AG04450 (cell line): ENCODE measurements around the gene TBC1D2B. TPM values are rescaled to one million over a fixed set of nuclear protein-coding genes. Genes with fewer than 3 reads are reported as not detected.

ENCODE experiments used
- CTCF ChIA-PET: fragments of 300-600, 350-600 bp; formaldehyde crosslinking; extraction: SDS; loops from one replicate; lab custom pipeline; 2022; ENCODE audit warnings: antibody characterized with exemption, inconsistent platforms; lab: Charles Lee
- POLR2A ChIA-PET: fragments of 350-600 bp; formaldehyde crosslinking; extraction: SDS; loops from one replicate; lab custom pipeline; 2021; ENCODE audit warnings: antibody characterized with exemption, inconsistent platforms; lab: Yijun Ruan, JAX
- DNase-seq: peaks from one replicate; pipeline ENCODE4 v3.0.0-alpha.2; 2011; ENCODE audit warnings: low read depth, low spot score
- H3K27ac ChIP-seq: one replicate; pipeline ENCODE4 v1.5.1; 2012; ENCODE audit warnings: low read depth, low read length, control low read depth
- H3K27me3 ChIP-seq: one replicate; pipeline ENCODE4 v1.6.0; 2012; ENCODE audit warnings: low read length; ENCODE audit not compliant: control insufficient read depth, insufficient read depth
- H3K4me3 ChIP-seq: 2 replicates; pipeline ENCODE4 v1.5.1; 2011; ENCODE audit warnings: mild to moderate bottlenecking, low read depth, low read length, control low read depth
- H3K9me3 ChIP-seq: 2 replicates; pipeline ENCODE4 v1.5.1; 2012; ENCODE audit warnings: low read length; ENCODE audit not compliant: control insufficient read depth, insufficient read depth
- CTCF ChIP-seq: IDR thresholded peaks from 2 replicates; pipeline ENCODE4 v1.5.1; 2011; ENCODE audit warnings: low read depth, low read length, control low read depth, inconsistent platforms
- polyA minus RNA-seq: library from RNA; depleted of rRNA, polyadenylated mRNA; stranded (reverse); fragments of >200 nt; gene quantifications from 2 replicates; pipeline ENCODE4 v1.2.3, GENCODE V29; 2011; rRNA and poly(A)+ RNA removed
- polyA plus RNA-seq: library from polyadenylated mRNA; depleted of rRNA; stranded (reverse); fragments of >200 nt; gene quantifications from 2 replicates; pipeline ENCODE4 v1.2.3, GENCODE V29; 2011; rRNA removed

Gene TBC1D2B
- polyA plus RNA-seq (42.0 and 42.5 TPM in 2 replicates), polyA minus RNA-seq (51.6 and 57.3 TPM in 2 replicates)

GRCh38 chr15:78077053-78077870, at the start of gene TBC1D2B:
Gene TBC1D2B, minus strand, starts transcription at chr15:78077711. Its CDS starts 59 bp downstream, at chr15:78077652.
- H3K9me3 ChIP-seq: no peaks in the 10 kb centered on the region
- peak within 1 kb of the TSS; percentile 92 for H3K4me3 ChIP-seq
- no peak for DNase-seq
- POLR2A ChIA-PET: interaction anchor here (0.9 to 1.5 kb wide), 3 partner anchors 9 to 32 kb away, joined by 3 read pairs; no protein-coding TSS in a partner anchor
- H3K27ac ChIP-seq: peak within 1 kb of the TSS; percentile 94
- no peak for TF ChIP-seq CTCF
- no peaks in the 10 kb centered on the region for H3K27me3 ChIP-seq
- CTCF ChIA-PET: interaction anchor here (0.6 to 1.7 kb wide), 2 partner anchors 31 to 202 kb away, joined by 7 read pairs; no protein-coding TSS in a partner anchor

GRCh38 chr15:78125267-78125666, 47.8 kb upstream of the TBC1D2B start:
- no peak for DNase-seq
- CTCF ChIA-PET: no interaction called here
- Histone ChIP-seq H3K4me3 (no peak overlapping the region), H3K9me3 (no peaks in the 10 kb centered on the region), H3K27me3 (peaks cover 23% of the 10 kb centered on the region), H3K27ac (no peak overlapping the region)
- no peak for TF ChIP-seq CTCF
- POLR2A ChIA-PET: no interaction called here

GRCh38 chr15:78120523-78120922, 43.0 kb upstream of the TBC1D2B start:
- H3K4me3 ChIP-seq: no peak overlapping the region
- CTCF ChIA-PET: interaction anchor here (1.2 to 3.4 kb wide), 3 partner anchors 12 to 156 kb away, joined by 3 to 18 read pairs (median 7); no protein-coding TSS in a partner anchor
- H3K27me3 ChIP-seq: peaks cover 22% of the 10 kb centered on the region

GRCh38 chr15:78112551-78112950, 35.0 kb upstream of the TBC1D2B start:
- no peak for DNase-seq
- ChIA-PET CTCF (interaction anchor here (0.7 to 10.9 kb wide), 16 partner anchors 12 to 182 kb away, joined by 3 to 327 read pairs (median 4); partner anchors contain the start of gene CIB2), POLR2A (interaction anchor here (0.7 kb wide), 1 partner anchor 16 kb away, joined by 3 read pairs; no protein-coding TSS in a partner anchor)
- Histone ChIP-seq H3K27me3 (peaks cover 4% of the 10 kb centered on the region), H3K4me3 (no peak overlapping the region), H3K27ac (no peak overlapping the region), H3K9me3 (no peaks in the 10 kb centered on the region)
- TF ChIP-seq CTCF: no peak

More at GRCh38 chr15:78120523-78120922, 43.0 kb upstream of the TBC1D2B start:
- POLR2A ChIA-PET: no interaction called here
- no peak for TF ChIP-seq CTCF
- Histone ChIP-seq H3K27ac (no peak overlapping the region), H3K9me3 (no peaks in the 10 kb centered on the region)
- no peak for DNase-seq
